WERI-Rb-1 (cell line): Measurements from ENCODE around the gene RBFOX1.

Experiments used
- DNase-seq: peaks from one replicate; pipeline ENCODE4 v3.0.0-alpha.2; 2020
- H3K27ac ChIP-seq: fragments of 250-450 bp; sonication (Bioruptor Pico); 2 replicates; pipeline ENCODE4 v1.5.1; 2020; ENCODE audit warnings: mild to moderate bottlenecking, moderate library complexity
- H3K27me3 ChIP-seq: fragments of 250-450 bp; sonication (Bioruptor Pico); 2 replicates; pipeline ENCODE4 v1.5.1; 2021; ENCODE audit warnings: mild to moderate bottlenecking, low read depth, moderate library complexity; ENCODE audit not compliant: insufficient read depth, severe bottlenecking
- H3K36me3 ChIP-seq: fragments of 250-450 bp; sonication (Bioruptor Pico); 2 replicates; pipeline ENCODE4 v1.5.1; 2020; ENCODE audit warnings: mild to moderate bottlenecking, moderate library complexity
- H3K4me3 ChIP-seq: 2 replicates; pipeline ENCODE4 v1.5.1; 2011; ENCODE audit warnings: low read depth, mild to moderate bottlenecking, control low read depth, low read length
- H3K9me3 ChIP-seq: fragments of 250-450 bp; sonication (Bioruptor Pico); 2 replicates; pipeline ENCODE4 v1.5.1; 2021; ENCODE audit warnings: mild to moderate bottlenecking, moderate library complexity; ENCODE audit not compliant: severe bottlenecking
- TF ChIP-seq, protein P1 (sequence below): IDR thresholded peaks from 2 replicates; pipeline ENCODE4 v1.5.1; 2011; ENCODE audit warnings: low read depth, mild to moderate bottlenecking, control low read depth, inconsistent platforms, low read length

RBFOX1 gene

DNA sequence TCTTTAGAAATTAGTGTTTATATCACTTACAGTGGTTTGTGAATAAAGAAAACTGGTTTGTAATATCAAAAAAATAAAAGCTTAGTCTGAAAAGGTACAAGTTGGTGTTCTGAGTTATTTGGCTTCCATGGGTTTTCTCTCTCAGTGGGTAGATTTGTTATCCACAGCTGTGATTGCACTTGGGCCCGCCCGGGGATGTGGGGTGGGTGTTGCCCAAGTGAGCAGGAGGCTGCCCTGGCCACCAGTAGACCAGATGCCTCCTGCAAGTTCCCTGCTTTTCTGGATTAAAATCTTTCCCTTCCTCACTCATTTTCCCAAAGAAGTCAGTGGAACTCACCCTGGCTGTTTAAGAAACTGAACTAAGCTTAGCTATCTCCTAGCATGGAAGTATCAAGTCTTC is 380.6 kb downstream of the RBFOX1 start:
- H3K27me3 ChIP-seq, result no peaks in the 10 kb centered on the region
- peaks cover 4% of the 10 kb centered on the region for H3K9me3 ChIP-seq
- H3K36me3 ChIP-seq, result no peaks in the 10 kb centered on the region
- no peak overlapping the region for H3K4me3 ChIP-seq
- TF ChIP-seq, protein P1, sequence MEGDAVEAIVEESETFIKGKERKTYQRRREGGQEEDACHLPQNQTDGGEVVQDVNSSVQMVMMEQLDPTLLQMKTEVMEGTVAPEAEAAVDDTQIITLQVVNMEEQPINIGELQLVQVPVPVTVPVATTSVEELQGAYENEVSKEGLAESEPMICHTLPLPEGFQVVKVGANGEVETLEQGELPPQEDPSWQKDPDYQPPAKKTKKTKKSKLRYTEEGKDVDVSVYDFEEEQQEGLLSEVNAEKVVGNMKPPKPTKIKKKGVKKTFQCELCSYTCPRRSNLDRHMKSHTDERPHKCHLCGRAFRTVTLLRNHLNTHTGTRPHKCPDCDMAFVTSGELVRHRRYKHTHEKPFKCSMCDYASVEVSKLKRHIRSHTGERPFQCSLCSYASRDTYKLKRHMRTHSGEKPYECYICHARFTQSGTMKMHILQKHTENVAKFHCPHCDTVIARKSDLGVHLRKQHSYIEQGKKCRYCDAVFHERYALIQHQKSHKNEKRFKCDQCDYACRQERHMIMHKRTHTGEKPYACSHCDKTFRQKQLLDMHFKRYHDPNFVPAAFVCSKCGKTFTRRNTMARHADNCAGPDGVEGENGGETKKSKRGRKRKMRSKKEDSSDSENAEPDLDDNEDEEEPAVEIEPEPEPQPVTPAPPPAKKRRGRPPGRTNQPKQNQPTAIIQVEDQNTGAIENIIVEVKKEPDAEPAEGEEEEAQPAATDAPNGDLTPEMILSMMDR, result no peak
- H3K27ac ChIP-seq, result no peak overlapping the region
- DNase-seq, result no peak

DNA sequence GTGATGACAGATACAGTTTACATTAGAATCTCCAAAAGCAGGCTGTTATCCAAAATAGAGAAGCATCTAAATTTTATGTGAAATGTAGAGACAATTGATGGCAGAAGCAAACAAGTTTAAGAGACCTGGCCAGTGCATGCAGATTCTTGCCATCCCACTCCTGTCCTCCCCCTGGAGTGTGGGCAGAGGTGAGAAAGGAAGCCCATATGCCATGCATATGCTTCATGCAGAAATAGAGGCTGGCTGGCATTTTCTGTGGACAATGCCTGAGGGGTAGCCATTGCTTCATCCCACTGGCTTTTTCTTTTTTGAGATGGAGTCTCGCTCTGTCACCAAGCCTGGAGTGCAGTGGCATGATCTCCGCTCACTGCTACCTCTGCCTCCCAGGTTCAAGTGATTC is 382.1 kb downstream of the RBFOX1 start:
- no peak for DNase-seq
- no peaks in the 10 kb centered on the region for H3K9me3 ChIP-seq
- TF ChIP-seq, protein P1, result no peak
- H3K27me3 ChIP-seq, result no peaks in the 10 kb centered on the region
- no peak overlapping the region for H3K27ac ChIP-seq
- no peak overlapping the region for H3K4me3 ChIP-seq
- no peaks in the 10 kb centered on the region for H3K36me3 ChIP-seq

DNA sequence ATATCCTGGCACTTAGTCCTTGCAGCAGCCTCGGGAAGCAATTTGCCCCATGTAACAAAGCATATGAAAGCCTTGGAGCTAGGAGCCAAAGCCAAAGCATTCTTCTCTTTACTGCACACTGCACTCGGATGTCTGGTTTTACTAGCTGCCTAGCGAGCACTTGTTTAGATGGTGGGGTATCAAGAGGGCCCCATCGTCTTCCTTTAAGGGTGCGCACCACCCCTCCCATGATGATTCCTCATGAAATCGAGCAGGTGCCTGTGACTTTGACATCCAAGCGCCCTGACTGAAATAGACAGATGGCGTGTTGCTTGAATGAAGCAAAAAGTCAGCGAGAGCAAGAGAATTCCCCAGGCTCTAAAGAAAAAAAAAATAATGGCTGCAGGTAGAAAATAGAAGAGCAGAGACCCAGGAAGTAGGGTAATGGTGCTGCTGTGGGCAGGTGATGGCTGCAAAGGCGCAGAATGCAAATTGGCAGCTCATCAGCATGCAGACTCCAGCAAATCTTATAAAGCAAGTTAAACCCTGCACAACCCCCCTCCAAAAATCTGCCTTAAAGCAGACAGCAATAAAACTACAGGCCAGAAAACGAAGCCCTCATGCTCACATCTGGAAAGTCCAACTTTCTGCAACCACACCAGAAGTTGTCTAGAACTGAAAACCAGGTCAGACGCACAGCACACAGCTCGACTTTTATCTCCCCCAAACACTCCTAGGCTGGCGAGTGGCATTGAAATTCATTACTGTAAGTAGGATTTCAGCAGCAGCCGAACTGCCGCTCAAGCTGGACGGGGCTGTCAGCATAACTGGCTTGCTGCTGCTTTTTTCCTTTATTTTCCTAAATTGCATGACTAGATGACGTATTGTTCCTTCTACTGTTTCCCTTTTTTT is 384.3 kb downstream of the RBFOX1 start:
- TF ChIP-seq, protein P1, result no peak
- no peaks in the 10 kb centered on the region for H3K27me3 ChIP-seq

DNA sequence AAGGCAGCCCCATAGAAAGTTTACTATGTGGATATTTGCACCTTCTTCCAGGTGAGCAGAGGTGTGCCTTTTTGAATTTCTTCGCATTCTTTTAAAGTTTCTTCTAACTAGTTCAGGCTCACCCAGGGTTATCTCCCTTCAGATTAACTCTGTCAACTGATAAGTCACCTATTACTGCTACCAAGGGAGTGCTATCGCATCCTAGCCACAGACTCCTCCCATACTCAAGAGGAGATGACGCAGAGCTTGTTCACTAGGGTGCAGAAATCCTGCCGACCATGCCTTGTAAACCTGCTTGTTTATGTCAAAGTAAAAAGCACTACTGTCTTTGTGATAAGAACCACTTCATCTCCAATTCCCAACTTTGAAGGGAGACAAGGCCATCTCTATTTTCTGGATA is 390.1 kb downstream of the RBFOX1 start:
- no peaks in the 10 kb centered on the region for H3K9me3 ChIP-seq
- H3K36me3 ChIP-seq, result no peaks in the 10 kb centered on the region
- no peak for DNase-seq
- TF ChIP-seq, protein P1, result no peak
- H3K27me3 ChIP-seq, result no peaks in the 10 kb centered on the region
- no peak overlapping the region for H3K27ac ChIP-seq
- H3K4me3 ChIP-seq, result no peak overlapping the region

More for the DNA sequence above, 384.3 kb downstream of the RBFOX1 start:
- Histone ChIP-seq H3K4me3 (no peak overlapping the region; the same call in 1 of the 2 replicates), H3K9me3 (no peaks in the 10 kb centered on the region), H3K36me3 (no peaks in the 10 kb centered on the region), H3K27ac (no peak overlapping the region)
- DNase-seq, result no peak

DNA sequence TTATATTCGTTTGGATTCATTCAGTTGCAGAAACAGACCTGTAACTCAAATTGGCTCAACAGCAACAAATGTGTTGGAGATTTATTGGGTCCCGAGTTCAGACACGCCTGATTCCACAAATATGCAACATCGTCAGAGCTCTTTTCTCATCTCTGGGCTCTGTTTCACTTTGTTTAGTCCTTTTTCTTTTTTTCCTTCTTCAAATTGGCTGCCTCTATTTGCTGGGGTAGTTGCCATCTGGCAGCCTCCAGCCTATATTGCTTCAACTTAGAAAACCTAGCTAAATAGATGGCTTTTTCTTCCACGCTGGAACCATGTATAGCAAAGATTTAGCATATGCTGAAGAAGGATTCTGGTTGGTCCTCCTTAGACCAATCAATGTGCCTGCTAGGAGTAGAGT is 398.5 kb downstream of the RBFOX1 start:
- no peak overlapping the region for H3K4me3 ChIP-seq
- no peaks in the 10 kb centered on the region for H3K27me3 ChIP-seq
- no peaks in the 10 kb centered on the region for H3K36me3 ChIP-seq
- no peak for DNase-seq
- no peaks in the 10 kb centered on the region for H3K9me3 ChIP-seq
- TF ChIP-seq, protein P1, result no peak
- H3K27ac ChIP-seq, result no peak overlapping the region
